ENCODE measurements around the gene CENPB. TPM values are rescaled to one million over a fixed set of nuclear protein-coding genes. Genes with fewer than 3 reads are reported as not detected.

Gene CENPB, protein sequence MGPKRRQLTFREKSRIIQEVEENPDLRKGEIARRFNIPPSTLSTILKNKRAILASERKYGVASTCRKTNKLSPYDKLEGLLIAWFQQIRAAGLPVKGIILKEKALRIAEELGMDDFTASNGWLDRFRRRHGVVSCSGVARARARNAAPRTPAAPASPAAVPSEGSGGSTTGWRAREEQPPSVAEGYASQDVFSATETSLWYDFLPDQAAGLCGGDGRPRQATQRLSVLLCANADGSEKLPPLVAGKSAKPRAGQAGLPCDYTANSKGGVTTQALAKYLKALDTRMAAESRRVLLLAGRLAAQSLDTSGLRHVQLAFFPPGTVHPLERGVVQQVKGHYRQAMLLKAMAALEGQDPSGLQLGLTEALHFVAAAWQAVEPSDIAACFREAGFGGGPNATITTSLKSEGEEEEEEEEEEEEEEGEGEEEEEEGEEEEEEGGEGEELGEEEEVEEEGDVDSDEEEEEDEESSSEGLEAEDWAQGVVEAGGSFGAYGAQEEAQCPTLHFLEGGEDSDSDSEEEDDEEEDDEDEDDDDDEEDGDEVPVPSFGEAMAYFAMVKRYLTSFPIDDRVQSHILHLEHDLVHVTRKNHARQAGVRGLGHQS
- total RNA-seq (2022; extraction: Qiagen RNA extraction; ENCODE audit: low read depth): 109 to 122 TPM (median 116 TPM) in 5 replicates

DNA sequence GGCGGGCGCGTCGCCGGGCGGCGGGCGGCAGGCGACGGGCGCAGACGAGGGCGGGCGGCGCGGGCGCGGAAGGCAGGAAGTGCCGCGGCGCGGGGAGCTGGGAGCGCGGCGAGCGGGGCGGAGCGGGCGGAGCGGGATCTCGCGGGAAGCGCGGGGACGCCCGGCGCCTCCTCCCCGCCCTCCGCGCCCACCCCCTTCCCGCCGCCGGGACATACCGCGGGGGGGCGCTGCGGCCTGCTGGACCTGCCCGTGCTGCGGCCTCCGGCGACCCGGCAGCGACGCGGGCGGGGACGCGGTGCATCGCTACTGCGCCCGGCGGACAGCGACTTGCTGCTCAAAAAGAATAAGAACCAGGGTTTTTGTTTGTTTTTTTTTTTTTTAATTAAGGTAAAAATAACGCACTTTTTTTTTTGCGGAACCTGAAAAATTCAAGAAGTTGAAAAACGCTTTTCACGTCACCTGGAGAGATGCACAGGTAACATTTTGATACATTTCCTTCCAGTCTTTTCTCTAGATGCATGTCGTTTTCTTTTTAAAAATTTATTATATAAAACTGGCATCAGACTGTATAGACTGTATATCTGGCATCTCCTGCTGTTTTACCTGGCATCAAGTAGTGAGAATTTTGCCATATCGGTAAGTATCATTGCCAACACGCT, at the start of gene CENPB:
Gene CENPB, minus strand, starts transcription at position 76 of the 659 bp plus-strand sequence. CDS start 257 bp downstream, outside the sequence.

DNA sequence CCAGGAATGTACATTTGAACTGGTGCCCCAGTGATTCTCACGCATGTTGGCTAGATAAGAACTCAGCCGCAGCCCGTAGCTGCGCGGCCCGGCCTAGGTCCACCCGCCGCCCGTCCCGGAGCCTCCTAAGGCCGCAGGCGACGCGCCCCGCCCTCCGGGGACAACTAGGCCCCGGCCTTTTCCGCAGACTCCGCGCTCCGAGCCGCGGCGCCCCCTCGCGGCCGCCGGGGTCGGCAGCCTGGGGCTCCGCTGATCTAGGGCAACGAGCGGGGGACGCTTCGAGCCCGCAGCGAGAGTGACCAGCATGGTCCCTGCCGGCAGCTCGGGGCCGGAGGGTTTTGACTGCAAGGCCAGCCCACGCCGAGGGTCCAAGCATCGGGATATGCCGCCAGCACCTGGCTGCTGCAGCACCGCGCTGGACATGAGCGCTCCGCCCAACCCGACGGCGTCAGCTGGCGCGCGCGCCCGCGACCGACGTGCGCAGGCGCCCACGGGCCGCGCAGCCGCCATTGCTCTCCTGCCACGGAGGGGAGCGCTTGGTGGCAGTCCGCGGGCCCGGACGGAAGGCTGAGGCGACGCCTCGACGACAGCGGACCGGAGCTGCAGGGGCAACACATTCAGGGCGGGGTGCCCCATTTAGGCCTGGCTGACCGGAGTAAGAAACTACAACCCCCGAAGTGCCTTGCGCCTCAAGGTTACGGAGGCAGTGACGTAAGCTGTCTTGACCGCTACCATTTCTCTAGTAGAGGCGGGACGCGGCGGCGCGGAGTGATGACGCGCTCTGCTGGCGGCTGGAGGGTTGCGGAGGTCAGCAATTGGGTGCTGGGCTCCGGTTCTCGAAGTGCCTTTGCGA, 33.7 kb upstream of the CENPB start, which contains the start of gene AP5S1:
Gene AP5S1, plus strand, starts transcription at position 500 of the 853 bp plus-strand sequence. CDS start 1,571 bp downstream, outside the sequence.

DNA sequence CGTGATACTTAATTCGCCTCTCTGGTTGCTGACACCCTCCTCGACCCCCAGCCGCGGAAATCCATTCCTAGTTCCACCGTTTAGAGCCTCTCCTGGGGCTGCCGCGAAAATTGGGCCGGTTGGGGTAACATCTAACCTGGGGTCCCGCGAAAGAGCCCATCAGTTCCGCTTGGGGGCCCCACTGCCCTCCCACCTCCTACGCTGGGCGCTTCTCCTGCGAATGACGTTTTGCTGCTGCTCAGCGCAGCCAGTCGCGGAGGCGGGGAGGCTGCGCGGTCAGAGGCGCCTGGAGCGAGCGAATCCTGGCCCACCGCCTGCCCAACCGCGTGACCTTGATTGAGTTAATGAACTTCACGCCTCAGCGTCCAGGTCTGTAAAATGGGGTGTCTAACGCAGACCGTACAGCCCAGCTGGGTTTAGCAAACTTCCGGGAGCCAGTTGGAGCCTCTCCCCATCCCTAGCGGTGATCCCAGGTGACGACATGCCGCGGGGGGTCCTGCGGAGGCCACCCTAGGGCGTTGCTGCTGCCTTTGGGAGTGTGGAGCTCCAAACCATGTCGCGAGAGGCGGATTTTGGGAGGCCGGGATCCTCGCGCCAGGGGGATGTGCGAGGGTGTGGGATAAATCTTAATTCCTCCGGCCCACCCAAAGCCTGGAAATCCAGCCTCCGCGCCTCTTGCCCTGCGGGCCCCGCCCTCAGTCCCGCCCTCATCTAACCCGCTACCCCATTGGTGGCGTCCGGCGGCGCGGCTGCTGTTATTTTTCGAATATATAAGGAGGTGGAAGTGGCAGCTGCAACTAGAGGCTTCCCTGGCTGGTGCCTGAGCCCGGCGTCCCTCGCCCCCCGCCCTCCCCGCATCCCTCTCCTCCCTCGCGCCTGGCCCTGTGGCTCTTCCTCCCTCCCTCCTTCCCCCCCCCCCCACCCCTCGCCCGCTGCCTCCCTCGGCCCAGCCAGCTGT, 9.2 kb upstream of the CENPB start, which contains the start of gene CDC25B:
Gene CDC25B, plus strand, starts transcription at position 800 of the 958 bp plus-strand sequence. CDS start 222 bp downstream, outside the sequence.

DNA sequence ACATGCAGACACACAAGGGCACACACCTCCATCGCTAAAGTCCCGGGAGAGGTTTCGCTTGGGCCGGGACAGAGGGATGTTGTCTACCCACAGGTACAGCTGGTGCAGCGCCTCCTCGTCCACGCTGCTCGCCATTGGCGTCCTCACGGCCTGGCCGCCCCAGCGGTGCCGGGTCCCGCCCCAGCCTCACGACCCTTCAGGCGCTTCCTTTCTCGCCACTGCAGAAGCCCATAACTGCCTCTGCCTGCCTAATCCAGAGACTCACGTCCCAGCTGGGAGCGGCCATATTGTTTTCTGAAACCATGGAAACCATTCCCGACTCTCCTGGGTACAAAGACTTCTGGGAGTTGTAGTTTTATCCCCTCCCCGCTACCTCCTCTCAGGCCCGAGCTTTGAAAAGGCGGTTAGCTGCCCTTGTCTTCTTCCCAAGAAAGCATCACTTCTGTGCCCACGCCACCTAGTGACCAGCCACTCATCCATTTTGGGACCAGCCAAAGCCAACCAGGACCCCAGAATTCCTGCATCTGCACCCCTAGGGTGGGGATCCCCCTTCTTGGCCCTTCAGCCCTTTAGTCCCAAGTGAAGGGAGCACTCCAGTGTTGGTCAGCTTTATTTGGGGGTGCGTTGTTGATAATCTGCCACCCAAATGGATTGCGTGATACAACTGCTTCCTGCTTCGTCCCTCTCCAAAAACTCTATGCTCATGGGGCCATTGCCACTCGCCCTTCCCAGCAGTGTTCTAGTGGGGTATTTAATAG, 5.2 kb downstream of the CENPB start, which contains the start of gene SPEF1:
Gene SPEF1, minus strand, starts transcription at position 296 of the 758 bp plus-strand sequence. Its CDS starts 161 bp downstream, at position 135.

DNA sequence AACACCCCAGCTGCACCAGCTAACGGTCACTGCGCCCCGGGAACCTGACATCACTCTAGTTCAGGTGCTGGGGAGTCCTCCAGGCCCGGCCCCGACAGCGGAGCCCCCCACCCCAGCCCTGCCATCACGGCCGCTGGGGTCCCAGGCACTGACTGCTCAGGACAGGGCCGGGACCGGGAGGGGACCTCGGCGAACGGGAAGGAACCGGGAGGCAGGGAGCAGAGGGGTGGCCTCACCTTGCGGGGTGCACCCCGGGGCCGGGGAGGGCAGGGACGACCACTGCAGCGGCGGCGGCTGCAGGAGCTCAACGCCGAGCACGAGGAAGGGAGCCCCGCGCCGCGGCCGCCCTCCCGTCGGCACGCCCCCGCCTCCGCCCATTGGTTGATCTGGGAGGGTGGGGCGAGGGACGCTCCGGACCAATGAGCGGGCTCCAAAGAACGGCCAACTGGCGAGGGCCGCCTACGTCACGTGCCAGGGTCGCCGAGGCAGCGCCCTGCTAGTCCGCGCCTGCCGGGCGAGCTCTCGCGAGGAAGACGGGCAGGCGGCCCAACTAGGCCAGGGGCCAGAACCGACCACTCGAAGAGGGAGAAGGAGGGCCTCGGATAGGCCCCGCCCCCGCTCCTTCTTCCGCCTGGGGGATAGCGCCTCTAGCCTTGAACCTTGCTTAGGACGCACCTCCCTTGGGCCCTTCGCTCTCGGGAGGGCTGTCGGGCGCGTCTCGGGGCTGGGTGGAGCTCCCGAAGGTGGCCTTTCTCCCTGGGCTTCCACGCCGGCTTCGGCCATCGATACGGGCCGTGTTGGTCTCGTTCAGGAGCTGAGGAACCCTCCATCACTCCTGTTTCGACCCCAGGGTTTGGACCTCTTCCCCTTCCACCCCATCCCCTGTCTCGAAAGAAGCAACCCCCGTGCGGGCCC, 18.9 kb downstream of the CENPB start, which contains the start of gene ADISSP:
Gene ADISSP, minus strand, starts transcription at position 327 of the 915 bp plus-strand sequence. CDS start 7,653 bp downstream, outside the sequence.

Other genes starting within 250 kb of the CENPB start
- gene GFRA4, start 123.3 kb downstream of the CENPB start, total RNA-seq (2022; extraction: Qiagen RNA extraction; ENCODE audit: low read depth): not detected in 5 replicates
- gene ADAM33, start 104.7 kb downstream of the CENPB start, total RNA-seq (2022; extraction: Qiagen RNA extraction; ENCODE audit: low read depth): 0.05 to 0.06 TPM (median 0.05 TPM) in 3 of 5 replicates, not detected in the others
- gene SIGLEC1, start 74.1 kb downstream of the CENPB start, total RNA-seq (2022; extraction: Qiagen RNA extraction; ENCODE audit: low read depth): 0.01 to 0.04 TPM (median 0.02 TPM) in 3 of 5 replicates, not detected in the others
- gene HSPA12B, start 54.1 kb downstream of the CENPB start, total RNA-seq (2022; extraction: Qiagen RNA extraction; ENCODE audit: low read depth): 0.28 to 0.53 TPM (median 0.38 TPM) in 5 replicates
- gene ADISSP, start 19.0 kb downstream of the CENPB start, total RNA-seq (2022; extraction: Qiagen RNA extraction; ENCODE audit: low read depth): 115 to 165 TPM (median 140 TPM) in 5 replicates
- 1.6 to 2.4 TPM (median 2.0 TPM) in 5 replicates for gene SPEF1, start 5.3 kb downstream of the CENPB start, total RNA-seq (2022; extraction: Qiagen RNA extraction; ENCODE audit: low read depth)
- 175 to 226 TPM (median 212 TPM) in 5 replicates for gene CDC25B, start 9.6 kb upstream of the CENPB start, total RNA-seq (2022; extraction: Qiagen RNA extraction; ENCODE audit: low read depth)
- gene AP5S1, start 33.8 kb upstream of the CENPB start, total RNA-seq (2022; extraction: Qiagen RNA extraction; ENCODE audit: low read depth): 14.7 to 20.4 TPM (median 18.7 TPM) in 5 replicates
- 19.5 to 26.3 TPM (median 24.3 TPM) in 5 replicates for gene MAVS, start 60.1 kb upstream of the CENPB start, total RNA-seq (2022; extraction: Qiagen RNA extraction; ENCODE audit: low read depth)
- gene PANK2, start 102.6 kb upstream of the CENPB start, total RNA-seq (2022; extraction: Qiagen RNA extraction; ENCODE audit: low read depth): 50.4 to 60.3 TPM (median 57.8 TPM) in 5 replicates
- gene RNF24, start 228.8 kb upstream of the CENPB start, total RNA-seq (2022; extraction: Qiagen RNA extraction; ENCODE audit: low read depth): 11.7 to 15.2 TPM (median 15.0 TPM) in 5 replicates